Islet precursor cell (in vitro differentiated cells): ENCODE data around the gene SV2C.
A peak's percentile ranks its signal among the peaks of the same experiment; 100 is the strongest.

Source experiments
- DNase-seq: peaks from one replicate; pipeline ENCODE4 v3.0.0-alpha.2; 2018

Gene SV2C

GRCh38 chr5:76388236-76388635 lies 305.1 kb downstream of the SV2C start:
- DNase-seq: no peak

- DNase-seq: no peak
These were observed 305.8 kb downstream of the SV2C start for GRCh38 chr5:76388791-76389512.

- peak; percentile 22 for DNase-seq
These were observed 306.5 kb downstream of the SV2C start for GRCh38 chr5:76389513-76390154.

DNA sequence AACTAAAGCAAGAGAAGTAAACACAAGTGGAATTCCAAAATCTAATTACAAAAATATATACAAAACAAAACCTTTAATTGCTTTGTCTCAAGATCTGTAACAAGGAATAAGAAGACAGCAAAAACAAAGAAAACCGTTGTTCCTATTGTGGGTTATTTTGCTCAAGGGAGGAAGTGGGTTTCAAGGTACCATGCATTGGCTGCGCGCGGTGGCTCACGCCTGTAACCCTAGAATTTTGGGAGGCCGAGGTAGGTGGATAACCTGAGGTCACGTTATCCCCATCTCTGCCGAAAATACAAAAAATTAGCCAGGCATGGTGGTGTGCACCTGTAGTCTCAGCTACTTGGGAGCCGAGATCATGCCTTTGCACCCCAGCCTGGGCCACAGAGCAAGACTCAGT lies 307.8 kb downstream of the SV2C start:
- no peak for DNase-seq

GRCh38 chr5:76393035-76393680 lies 310.0 kb downstream of the SV2C start:
- no peak for DNase-seq

- DNase-seq: no peak
These were observed 314.0 kb downstream of the SV2C start for GRCh38 chr5:76397200-76397599.

GRCh38 chr5:76399268-76399667 lies 316.1 kb downstream of the SV2C start:
- no peak for DNase-seq

DNA sequence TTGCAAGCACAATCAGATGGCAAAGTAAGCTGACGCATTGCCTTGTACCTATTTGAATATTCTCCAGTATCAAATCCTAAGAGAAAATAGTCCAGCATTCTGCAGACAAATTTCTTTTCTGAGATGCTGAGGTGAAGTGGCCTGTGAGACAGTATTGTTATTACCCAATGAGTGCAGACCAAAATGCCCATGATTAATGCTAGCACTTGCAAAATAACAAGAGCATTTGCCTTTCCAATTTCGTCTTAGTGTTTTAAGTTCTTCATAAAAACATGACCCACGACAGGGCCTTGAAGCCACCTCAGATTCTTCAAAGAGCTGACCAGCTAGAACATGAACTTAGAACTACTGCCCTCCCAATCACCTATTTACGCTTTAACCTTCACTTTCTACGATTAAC lies 317.3 kb downstream of the SV2C start:
- no peak for DNase-seq

GRCh38 chr5:76401801-76402250 lies 318.6 kb downstream of the SV2C start:
- no peak for DNase-seq

- DNase-seq: peak; percentile 88
These were observed 319.2 kb downstream of the SV2C start for GRCh38 chr5:76402251-76402885.

DNA sequence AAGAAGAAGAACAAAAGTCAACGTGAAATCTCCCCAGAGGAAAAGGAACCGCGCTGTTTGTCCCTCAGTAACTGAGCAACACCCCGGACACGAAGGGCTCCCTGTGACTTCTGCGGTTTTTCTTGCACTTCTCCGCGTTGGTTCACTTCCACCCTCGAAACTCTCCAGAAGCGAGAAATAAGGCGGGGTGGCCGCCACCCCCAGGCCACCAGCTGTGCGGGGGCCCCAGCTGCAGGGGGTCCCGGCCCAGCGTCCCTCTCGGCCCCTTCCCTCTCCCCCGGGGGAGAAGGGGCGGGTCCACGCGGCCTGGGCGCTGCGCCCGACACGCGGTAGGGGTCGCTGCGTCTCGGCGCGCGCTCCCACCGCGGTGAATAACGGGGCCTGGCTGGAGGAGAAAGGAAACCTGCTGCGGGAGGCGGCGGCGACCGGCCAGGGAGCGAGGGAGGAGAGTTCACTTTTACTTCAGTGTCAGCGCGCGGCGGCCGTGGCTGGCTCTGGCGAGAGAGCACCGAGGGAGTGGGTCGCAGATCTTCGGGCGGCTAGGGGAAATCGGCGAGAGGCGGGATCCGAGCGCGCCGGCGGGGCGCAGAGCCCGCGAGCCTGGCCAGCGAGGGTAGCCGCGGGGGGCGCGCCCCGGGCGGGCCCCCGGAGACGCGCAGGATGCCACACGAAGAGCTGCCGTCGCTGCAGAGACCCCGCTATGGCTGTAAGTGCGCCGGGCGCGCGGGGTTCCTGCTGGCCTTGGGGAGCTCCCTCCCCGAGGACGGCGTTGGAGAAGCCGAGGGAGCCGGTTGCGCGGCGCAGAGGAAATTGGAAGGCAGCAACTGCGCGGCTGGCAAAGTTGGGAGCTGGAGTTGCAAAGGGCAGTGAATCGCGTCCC lies 319.9 kb downstream of the SV2C start, which contains the start of gene IQGAP2:
TSS of gene IQGAP2 (plus strand) at position 400 of the 880 bp plus-strand sequence. CDS start at position 661, 261 bp downstream.
- DNase-seq: peak; percentile 87
